Activated CD4-positive, CD25-positive, alpha-beta regulatory T cell treated with anti-CD3 and anti-CD28 coated beads, Interleukin-2, amount 50 U/mL, for 24 hours (primary cell): ENCODE results near the gene SOWAHB.
"Not testable (repeated sequence)": the region's sequence is repeated elsewhere in the genome, so short reads cannot be mapped to it uniquely, and the experiment has no call there.

Experiments used
- ATAC-seq, 2 donors: fragments of 150-1000 bp; cut with Tn5 transposase; one replicate each; pipeline ENCODE4 v1.10.0; 2021; ENCODE audit warnings: mild to moderate bottlenecking in 1 of 2, moderate library complexity in 1 of 2

The SOWAHB gene

DNA sequence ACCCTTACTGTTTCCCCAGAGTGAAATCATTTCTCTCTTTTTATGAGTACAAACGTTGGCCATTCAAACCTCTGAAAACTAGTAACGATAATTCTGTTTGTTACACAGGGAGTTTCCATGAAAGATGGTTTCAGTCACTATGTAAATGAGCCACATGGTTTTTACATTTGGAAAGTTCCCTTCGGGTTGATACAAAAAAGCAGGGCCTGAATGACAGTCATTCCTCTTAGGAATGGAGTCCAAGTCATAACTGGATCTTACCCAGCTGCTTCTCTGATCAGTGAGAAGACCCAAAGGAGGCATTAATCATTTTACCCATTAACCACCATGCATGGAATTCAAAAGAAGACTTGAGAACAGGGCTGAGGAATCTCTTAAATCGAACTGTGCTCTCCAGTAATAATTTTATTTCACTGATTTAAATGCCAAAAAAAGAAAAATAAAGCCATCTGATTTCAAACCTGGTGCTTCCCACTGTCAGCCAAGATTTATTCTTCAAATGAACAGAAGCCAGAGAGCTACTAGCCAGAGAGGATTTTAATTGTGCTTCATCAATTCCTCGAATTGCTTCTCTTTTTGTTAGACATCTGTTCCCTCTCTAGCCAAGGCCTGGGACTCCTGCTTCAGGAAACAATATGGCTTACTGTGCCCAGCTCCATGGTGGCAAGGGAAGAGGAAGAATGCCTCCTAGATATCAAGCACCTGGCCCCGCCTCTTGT lies 3.2 kb downstream of the SOWAHB start:
- ATAC-seq: no peak

DNA sequence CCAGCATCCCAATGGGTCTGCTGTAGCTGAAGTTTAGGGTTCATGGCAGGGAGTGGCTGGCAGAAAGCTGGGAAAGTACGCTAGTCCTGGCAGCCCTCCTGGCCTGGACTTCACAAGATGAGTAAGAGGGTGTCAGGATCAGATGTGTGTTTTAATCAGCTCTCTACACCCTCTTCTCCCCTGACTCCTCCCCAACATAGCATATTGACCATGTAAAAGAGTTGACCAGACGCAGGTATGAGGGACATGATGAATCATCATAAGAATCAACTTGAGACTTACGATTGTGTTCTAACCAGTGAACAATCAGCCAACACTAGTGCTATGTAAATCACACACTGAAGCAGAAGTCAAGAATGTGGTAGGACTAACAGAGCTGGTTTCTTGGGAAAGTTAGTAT lies 5.3 kb downstream of the SOWAHB start:
- ATAC-seq: no peak

DNA sequence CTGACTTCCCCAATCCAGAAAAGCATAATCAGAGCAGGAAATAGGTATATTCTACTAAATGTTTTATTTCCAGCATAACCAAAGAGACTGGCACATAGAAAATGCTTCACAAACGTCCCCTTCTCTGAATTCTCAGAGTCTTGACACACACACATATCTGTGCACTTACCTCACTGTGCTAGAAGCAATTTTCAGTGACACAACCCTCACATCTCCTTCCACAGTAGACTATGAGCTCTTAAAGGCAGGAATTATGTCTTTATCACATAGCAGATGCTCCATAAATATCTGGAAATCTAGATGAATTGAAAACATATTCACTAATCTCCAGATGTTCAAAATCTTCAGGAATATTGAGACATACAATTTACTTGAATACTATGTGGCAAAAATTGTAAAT lies 5.9 kb downstream of the SOWAHB start:
- ATAC-seq: no peak

DNA sequence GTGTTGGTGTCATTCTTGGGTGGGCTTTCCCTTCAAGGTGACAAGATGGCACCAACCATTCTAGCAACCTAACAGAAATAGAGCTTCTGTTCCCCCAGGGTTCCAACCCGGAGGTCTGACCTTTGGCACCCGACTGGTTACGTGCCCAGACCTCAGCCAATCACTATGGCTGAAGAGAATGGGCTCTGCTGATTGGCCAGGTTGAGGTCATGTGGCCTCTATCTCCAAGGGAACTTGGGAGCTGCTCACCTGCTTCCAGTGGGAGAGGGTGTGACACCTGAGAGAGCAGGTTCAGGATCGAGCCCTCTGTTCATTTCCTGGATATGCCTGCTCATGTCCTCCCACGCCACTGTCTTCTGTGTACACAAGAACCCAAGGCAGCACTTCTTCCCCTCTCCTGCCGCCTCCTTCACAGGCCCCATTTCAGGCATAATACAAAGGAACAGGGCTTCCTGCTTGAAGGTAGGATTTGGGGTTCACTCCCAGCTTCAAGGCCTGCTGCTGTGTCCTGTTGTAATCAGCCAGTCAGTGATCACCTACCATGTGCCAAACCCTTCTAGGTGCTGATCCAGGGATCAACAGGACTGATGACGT lies 11.0 kb downstream of the SOWAHB start:
- no peak for ATAC-seq

DNA sequence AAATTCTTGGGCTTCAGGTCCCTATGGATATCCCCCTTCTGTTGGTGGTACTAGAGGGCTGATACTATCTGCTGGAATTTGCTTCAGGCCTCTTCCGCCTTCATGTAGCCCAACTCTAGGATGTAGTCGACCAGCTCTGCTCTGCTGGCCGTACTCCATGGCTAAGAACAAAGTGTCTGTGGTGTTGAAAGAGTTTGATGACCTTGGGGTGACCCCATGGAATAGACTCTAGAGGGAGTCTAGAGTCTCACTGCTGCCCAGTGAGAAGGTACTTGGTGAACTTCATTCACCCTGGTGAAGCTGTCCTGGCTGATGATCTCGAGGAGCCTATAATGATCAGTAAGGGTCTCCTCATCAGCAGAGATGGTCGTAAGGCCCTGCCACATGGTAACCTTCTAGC lies 11.7 kb downstream of the SOWAHB start:
- ATAC-seq: no peak

DNA sequence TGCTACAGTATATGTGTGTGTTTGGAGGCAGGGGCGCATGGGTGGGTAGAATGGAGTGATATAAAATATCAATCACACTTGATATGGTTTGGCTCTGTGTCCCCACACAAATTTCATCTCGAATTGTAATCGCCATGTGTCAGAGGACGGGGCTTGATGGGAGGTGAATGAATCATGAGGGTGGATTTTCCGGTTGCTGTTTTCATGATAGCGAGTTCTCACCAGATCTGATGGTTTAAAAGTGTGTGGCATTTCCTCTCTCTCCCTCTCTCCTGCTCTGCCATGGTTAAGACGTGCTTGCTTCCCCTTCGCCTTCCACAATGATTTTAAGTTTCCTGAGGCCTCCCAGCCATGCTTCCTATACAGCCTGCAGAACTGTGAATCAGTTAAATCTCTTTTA lies 14.8 kb downstream of the SOWAHB start:
- ATAC-seq: no peak

DNA sequence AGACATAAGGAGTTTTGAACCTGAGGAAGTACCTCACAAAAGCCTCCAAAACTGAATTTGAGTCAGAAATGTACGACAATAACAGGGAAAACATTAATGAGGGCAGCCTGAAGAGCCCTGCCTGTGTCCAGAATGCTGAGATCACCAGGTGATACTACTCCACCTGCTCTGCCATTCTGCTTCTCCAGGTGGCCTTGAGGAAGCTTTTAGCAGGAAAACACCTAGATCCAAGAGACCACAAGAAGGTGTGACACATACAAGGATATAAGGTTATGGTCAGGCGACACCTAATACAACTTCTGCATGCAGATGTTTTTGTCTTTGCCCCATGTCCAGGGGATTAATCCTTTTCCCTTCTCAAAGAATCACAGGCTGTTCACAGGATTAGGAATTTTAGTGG lies 15.3 kb downstream of the SOWAHB start:
- no peak for ATAC-seq

DNA sequence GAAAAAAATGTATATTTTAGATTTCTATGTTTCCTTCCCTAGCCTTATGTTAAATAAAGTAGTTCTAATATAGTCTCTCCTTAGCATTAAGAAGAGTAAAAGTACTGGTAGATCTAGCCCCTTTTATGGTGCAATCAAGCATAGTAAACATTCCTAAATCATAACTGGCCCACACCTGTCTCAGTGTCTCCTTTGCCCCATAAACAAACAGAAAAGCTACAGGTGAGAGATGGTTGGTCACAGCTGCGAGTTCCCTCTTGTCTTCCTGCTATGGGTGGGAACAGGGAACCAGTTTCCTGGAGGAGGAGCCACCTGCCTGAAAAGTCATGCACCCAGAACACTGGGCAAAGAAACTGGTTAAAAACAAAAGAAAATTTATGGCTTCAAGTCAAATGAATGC lies 16.6 kb downstream of the SOWAHB start:
- ATAC-seq: no peak

DNA sequence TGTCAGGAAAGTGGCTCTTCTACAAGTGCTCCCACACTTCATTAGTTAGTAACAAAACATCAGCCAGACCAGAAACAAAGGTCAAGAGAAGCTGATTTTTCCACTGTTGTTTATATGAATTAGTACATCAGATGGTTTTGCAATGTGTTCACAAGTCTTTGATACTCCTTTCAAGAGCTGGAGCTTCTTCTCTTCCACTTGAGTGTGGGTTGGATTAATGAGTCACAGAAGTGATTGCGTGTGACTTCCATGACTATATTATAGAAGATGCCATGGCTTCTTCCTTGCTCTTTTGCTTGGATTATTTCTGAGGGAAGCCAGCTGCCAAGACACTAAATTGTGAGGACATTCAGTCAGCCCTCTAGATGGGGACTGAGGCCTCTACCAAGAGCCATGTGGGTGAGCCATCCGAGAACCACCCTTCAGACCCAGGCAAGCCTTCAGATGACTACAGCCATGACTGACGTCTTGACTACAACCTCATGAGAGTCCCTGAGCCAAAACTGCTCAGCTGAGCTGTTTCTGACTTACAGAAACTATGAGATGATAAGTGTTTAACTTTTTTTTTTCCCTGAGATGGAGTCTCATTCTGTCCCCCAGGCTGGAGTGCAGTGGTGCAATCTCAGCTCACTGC lies 18.1 kb downstream of the SOWAHB start:
- ATAC-seq: no peak

DNA sequence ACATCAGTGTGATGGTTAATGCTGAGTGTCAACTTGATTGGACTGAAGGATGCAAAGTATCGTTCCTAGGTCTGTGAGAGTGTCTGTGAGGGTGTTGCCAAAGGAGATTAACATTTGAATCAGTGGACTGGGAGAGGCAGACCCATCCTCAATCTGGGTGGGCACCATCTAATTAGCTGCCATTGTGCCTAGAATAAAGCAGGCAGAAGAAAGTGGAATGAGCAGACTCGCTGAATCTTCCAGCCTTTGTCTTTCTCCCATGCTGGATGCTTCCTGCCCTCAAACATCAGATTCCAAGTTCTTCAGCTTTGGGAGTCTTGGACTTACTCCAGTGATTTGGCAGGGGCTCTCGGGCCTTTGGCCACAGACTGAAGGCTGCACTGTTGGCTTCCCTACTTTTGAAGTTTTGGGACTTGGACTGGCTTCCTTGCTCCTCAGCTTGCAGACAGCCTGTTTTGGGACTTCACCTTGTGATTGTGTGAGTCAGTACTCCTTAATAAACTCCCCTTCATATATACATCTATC lies 19.2 kb downstream of the SOWAHB start:
- ATAC-seq: not testable (repeated sequence)

DNA sequence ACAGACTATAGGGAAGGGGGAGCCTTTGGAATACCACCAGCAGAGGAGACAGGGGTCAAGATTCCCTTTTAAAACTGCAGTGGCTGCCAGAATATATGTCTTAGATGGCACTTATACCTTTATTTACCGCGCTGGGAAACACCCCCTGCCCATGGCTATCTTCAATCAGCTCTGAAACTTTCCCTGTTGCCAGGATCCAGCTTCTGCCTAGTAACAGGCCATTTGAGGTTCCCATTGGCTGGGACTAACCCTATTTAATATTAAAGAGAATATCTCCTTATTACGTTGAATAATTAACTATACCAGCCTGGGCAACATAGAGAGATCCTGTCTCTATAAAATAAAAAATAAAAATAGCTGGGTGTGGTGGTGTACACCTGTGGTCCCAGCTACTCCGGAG lies 23.8 kb downstream of the SOWAHB start:
- ATAC-seq: no peak

DNA sequence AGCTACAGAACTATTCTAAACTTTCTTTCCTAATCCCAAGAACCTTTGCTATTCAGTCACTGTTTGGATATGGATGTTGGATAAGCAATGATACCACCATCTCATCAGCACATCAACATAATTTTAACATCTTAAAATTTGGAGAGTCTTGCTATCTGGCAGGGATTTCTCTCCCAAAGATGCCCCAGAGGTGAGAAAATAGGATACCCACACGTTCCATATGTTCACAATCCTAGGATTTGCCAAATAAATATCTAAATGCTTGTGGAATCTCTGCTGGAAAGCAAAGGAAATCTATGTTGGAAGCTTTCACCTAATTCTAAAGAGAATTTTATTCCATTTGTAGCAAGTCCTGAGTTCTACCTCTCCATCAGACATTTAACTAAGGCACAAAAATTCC lies 24.4 kb downstream of the SOWAHB start:
- ATAC-seq: no peak

DNA sequence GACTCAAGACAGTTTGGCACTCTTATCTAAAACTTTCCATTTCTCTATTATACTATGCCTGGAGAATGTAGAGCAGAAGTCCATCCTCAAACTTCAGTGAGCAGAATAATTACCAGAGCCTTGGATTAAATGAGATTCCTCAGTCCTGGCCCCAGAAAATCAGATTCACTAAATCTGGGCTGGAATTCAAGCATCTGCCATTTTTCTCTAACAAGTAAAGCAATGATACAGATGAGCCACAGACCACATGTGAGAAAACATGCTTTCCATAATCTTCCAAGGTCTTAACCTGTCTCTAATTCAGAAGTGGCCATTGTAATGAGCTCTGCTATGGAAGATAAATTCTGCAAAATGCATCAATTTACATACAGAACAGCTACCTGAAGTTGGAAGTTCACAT lies 25.4 kb downstream of the SOWAHB start:
- ATAC-seq: no peak

DNA sequence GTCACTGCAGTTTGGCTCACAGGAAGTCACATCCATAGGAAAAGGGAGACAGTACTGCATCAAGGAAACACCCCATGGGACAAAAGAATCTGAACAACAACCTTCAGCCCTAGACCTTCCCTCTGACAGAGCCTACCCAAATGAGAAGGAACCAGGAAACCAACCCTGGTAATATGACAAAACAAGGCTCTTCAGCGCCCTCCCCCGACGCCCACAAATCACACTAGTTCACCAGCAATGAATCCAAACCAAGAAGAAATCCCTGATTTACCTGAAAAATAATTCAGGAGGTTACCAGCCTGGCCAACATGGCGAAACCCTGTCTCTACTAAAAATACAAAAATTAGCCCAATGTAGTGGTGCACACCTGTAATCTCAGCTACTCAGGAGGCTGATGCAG lies 29.2 kb downstream of the SOWAHB start:
- ATAC-seq: not testable (repeated sequence)

DNA sequence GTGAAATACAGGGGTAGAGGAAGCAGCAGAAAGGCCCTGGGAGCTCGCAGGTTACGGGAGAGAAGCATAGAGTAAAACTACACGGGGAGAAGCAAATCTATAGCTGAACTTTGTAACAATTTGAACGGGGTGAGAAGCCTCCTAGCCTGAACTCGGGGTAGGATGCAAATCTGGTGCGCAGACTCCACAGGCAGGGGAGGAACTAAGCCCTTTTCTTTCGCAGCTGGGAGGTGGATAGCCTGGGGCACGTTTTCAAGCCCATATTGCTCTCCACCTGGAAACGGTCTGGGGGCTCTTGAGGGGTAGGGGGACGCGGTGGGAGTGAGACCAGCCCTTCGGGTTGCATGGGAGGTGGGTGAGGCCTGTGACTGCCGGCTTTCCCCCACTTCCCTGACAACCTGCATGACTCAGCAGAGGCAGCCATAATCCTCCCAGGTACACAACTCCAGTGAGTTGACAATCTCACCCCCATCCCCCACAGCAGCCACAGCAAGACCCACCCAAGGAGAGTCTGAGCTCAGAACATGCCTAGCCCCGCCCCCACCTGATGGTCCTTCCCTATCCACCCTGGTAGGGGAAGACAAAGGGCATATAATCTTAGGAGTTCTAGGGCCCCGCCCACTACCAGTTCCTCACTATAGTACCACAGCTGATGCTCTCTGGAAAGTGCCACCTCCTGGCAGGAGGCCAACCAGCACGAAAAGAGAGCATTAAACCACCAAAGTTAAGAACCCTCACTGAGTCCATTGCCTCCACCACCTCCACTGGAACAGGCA lies 29.9 kb downstream of the SOWAHB start:
- no peak for ATAC-seq

DNA sequence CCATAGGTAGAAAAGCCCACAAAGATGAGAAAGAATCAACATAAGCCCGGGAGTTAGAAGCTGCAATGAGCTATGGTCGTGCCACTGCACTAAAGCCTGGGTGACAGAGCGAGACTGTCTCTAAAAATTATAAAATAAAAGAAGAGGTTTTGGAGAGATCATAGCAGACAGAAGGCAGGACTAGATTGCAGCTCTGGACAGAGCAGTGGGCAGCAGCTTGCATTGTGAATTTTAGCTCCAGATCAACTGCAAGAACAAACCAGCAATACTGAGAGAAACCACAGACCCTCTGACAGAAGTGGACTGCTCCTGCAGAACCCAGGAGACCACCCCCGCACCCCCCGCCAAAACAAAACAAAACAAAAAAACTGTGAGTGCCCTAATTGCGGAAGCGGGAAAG lies 30.6 kb downstream of the SOWAHB start:
- ATAC-seq: no peak

DNA sequence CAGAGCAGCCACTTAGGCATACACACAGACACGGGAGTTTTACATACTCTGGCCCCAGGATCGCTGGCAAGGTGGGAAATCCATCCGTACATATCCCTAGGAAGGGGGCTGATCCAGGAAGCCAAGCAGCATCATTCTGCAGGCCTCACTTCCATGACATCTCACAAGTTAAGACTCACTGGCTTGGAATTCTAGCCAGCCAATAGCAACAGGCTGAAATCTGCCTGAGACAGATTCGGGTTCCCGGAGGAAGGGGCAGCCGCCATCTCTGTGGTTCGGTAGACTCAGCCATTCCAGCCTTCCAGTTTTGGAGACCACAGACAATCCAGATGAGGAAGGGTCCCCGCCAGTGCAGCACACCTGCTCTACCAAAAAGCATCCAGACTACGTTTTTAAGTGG lies 31.3 kb downstream of the SOWAHB start:
- no peak for ATAC-seq

DNA sequence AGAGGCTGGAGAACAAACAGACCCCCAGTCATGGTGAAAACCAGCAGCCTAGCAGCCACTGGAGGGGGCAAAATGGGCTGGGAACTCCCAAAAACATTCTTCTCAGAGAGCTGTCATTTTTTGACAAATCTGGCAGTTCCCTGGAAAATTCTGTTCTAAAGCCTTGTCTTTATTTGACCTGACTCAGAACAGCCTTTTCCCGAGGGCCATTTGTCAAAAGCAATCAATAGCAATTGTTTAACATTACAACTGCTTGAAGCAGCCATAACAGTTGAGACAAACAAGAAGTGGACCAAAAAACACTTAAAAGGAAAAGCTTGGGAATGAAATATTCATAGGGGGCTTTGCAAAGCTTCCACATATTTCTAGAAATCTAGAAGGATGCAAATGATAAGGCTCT lies 39.6 kb downstream of the SOWAHB start:
- no peak for ATAC-seq

DNA sequence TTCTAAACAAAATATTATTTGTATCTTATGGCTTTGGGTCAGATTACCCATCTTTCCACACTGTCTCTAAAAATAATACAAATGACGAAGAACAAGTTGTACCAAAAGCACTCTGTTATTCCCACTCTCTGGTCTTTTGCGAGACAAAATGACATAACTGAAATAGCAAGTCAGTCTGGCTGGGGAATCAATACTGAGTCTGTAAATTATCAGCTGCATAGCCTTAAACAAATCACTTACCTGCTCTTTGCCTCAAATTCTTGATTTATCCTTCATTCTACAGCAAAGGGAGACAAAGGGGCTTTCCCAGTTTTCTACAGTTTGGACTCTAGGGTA lies 40.9 kb downstream of the SOWAHB start:
- no peak for ATAC-seq

DNA sequence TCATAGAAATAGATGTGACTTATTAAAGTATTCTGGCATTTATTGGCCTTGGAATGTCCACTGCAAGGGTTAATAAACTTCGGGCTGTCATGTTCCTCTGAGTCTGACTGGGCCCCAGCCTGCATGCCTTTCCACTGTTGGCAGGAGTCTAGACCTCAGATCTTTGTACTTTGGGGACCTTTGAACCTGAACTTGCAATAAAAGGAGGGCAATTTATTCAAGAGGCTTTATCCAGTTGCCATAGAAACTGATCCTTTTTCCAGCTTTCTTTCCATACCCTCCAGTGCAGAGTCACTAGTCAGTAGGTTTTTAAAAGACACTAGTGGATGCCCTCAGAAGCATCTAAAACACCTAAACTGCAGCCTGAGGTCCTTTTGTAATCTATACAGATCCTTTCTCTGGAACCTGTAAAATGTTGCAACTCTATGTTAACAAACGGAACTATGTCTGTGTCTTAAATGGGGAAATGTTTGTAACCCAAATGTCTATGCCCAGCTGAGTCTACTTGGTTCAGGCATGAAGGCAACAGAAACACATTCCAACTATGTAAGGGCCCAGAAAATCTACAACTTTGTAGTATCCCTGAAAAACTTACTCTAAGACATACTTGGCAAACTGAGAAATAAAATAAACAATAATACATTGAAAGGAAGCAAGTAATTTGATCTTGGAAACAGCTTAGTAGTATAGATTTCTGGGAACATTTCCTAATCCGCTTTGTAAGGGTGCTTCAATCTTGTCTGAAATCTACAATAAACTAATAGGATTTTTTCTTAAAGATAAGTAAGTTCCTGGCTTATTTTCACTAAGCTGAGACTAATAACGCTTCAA lies 41.5 kb downstream of the SOWAHB start:
- ATAC-seq: no peak

DNA sequence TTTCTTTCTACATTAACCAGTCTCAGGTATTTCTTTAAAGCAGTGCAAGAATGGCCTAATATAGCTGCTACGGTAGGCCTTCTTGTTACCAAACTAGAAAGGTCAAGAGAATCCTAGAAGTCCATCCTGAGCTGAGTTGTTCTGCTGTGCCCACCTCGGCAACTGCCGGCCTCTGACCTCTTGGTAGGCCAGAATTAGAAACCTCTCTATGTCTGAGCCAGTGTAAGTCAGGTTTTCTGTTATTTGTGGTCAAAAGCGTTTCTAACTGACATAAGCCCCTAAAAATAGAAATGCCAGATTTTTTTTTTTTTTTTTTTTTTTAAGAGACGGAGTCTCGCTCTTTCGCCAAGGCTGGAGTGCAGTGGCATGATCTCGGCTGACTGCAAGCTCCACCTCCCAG lies 43.1 kb downstream of the SOWAHB start:
- ATAC-seq: no peak

DNA sequence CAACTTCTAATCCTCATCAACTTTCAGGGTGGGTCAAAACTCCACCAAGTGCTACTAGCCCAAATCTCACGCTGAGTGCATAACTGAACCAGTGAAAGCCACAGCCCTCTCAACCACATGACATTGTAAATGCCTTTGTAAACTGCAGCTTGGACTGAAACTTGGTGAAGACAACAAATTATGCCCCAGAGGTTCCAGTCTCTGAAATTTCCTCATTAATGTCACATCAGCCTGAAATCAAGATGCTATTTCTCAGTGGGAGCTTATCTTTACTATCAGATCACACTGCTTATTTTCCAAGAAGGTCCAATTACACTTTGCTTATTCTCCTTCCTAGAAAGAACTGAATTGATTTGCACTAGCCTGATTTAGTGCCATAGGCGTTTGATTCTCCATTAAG lies 46.6 kb downstream of the SOWAHB start:
- ATAC-seq: no peak

DNA sequence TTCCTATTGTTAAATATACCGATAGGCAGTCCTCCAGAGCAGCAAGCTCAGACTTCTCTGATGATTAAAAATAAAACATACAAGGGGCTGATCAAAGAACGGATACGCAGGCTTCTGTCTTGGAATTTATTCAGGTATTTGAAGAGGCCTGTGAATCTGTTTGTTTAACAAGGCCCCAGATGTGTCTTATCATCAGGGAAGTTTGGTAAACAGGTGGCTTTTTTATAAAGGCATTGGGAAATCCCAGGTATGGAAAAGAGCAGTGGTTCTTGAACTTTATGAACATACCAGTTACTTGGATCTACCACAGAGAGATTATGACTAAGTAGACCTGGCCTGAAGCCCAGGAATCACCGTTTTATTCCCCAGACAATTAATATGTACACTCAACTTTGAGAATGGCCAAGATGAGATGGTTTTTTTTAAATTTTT lies 47.9 kb downstream of the SOWAHB start:
- no peak for ATAC-seq
